B cell (primary cell): ENCODE data around the gene ZNF518B. TPM values are rescaled to one million over a fixed set of nuclear protein-coding genes. Genes with fewer than 3 reads are reported as not detected.
"Not testable (repeated sequence)": the region's sequence is repeated elsewhere in the genome, so short reads cannot be mapped to it uniquely, and the experiment has no call there.

Source experiments
- ATAC-seq: fragments of 200-7000 bp; cut with Tn5 transposase; one replicate; pipeline ENCODE4 v1.10.0; 2021; ENCODE audit warnings: low read depth, mild to moderate bottlenecking, moderate number of reproducible peaks, moderate library complexity
- CTCF ChIA-PET: fragments of 350-600 bp; sonication (Branson Sonifier 250); formaldehyde crosslinking; loops from one replicate; lab custom pipeline; 2021; ENCODE audit warnings: antibody characterized with exemption, inconsistent platforms; lab: Charles Lee
- POLR2A ChIA-PET: fragments of 350-600 bp; sonication (Branson Sonifier 250); formaldehyde crosslinking; loops from one replicate; lab custom pipeline; 2021; ENCODE audit warnings: antibody characterized with exemption; lab: Charles Lee
- DNase-seq: peaks from one replicate; pipeline ENCODE4 v3.0.0; 2013
- H2AFZ ChIP-seq: 2 replicates; pipeline ENCODE4 v1.6.1; 2012; ENCODE audit warnings: mild to moderate bottlenecking, low read depth, low read length; ENCODE audit not compliant: insufficient read depth, poor library complexity, severe bottlenecking
- H3K27ac ChIP-seq, 2 donors: 1 replicate in 1 of 2; 2 replicates in 1 of 2; pipeline ENCODE4 v1.5.1; 2012 to 2013; ENCODE audit warnings: low read length in 2 of 2, mild to moderate bottlenecking in 2 of 2, moderate library complexity in 1 of 2
- H3K27me3 ChIP-seq, 4 experiments: fragments of 200-600 bp in 1 of 4; sonication (generic) in 1 of 4; replicated peaks in 1 of 4; 1 replicate in 2 of 4; 2 replicates in 2 of 4; pipeline versions ENCODE4 v1.6.1 to v1.7.0; 2013 to 2016; ENCODE audit warnings: low read length in 3 of 4, mild to moderate bottlenecking in 2 of 4, mixed read lengths in 1 of 4, moderate library complexity in 1 of 4; ENCODE audit not compliant: insufficient read depth in 4 of 4, control insufficient read depth in 3 of 4; ENCODE audit errors: control extremely low read depth in 1 of 4
- H3K36me3 ChIP-seq, 2 experiments: replicated peaks in 1 of 2; 1 replicate in 1 of 2; 2 replicates in 1 of 2; pipeline versions ENCODE4 v1.6.1 to v1.7.1; 2013; ENCODE audit warnings: low read length in 1 of 2; ENCODE audit not compliant: insufficient read depth in 2 of 2, control insufficient read depth in 1 of 2; ENCODE audit errors: control extremely low read depth in 1 of 2, extremely low read depth in 1 of 2
- H3K4me1 ChIP-seq, 2 donors: fragments of 200-600 bp in 1 of 2; sonication (generic) in 1 of 2; 1 replicate in 1 of 2; 2 replicates in 1 of 2; pipeline versions ENCODE4 v1.5.1 to v1.6.1; 2013 to 2017; ENCODE audit warnings: low read length in 2 of 2; ENCODE audit not compliant: control insufficient read depth in 2 of 2, insufficient read depth in 2 of 2
- H3K4me2 ChIP-seq: replicated peaks from 2 replicates; pipeline ENCODE3; 2012; ENCODE audit warnings: mild to moderate bottlenecking, low read depth, low read length; ENCODE audit not compliant: poor library complexity, severe bottlenecking
- H3K4me3 ChIP-seq, 5 experiments: fragments of 200-600 bp in 1 of 5; sonication (generic) in 1 of 5; 1 replicate in 3 of 5; 2 replicates in 2 of 5; pipeline versions ENCODE4 v1.5.1 to v1.7.0; 2011 to 2016; ENCODE audit warnings: low read length in 4 of 5, mild to moderate bottlenecking in 4 of 5, low read depth in 2 of 5, control low read depth in 1 of 5, moderate library complexity in 1 of 5; ENCODE audit not compliant: insufficient read depth in 1 of 5; ENCODE audit errors: control extremely low read depth in 1 of 5, extremely low read depth in 1 of 5
- H3K79me2 ChIP-seq: fragments of 200-600 bp; sonication (generic); one replicate; pipeline ENCODE4 v1.6.0; 2016; ENCODE audit warnings: low read length; ENCODE audit not compliant: control insufficient read depth, insufficient read depth
- H3K9ac ChIP-seq: fragments of 200-600 bp; sonication (generic); 2 replicates; pipeline ENCODE4 v1.6.1; 2017; ENCODE audit warnings: mild to moderate bottlenecking, low read length, moderate library complexity
- H3K9me3 ChIP-seq, 3 donors: one replicate each; pipeline versions ENCODE4 v1.6.1 to v1.7.1; 2013; ENCODE audit warnings: low read length in 2 of 3; ENCODE audit not compliant: control insufficient read depth in 2 of 3, insufficient read depth in 1 of 3; ENCODE audit errors: control extremely low read depth in 1 of 3
- H4K20me1 ChIP-seq: 2 replicates; pipeline ENCODE4 v1.6.0; 2012; ENCODE audit warnings: mild to moderate bottlenecking, low read length; ENCODE audit not compliant: insufficient read depth, control insufficient read depth, poor library complexity, severe bottlenecking
- H3K27ac Mint-ChIP-seq: one replicate; pipeline ENCODE4 v1.8.0; 2021; ENCODE audit warnings: mixed read lengths
- H3K27me3 Mint-ChIP-seq: one replicate; pipeline ENCODE4 v1.8.0; 2021; ENCODE audit warnings: mixed read lengths
- H3K4me1 Mint-ChIP-seq: one replicate; pipeline ENCODE4 v1.8.0; 2021; ENCODE audit warnings: mixed read lengths
- H3K4me3 Mint-ChIP-seq: one replicate; pipeline ENCODE4 v1.8.0; 2021; ENCODE audit warnings: mixed read lengths
- H3K9me3 Mint-ChIP-seq: one replicate; pipeline ENCODE4 v1.8.0; 2022; ENCODE audit warnings: mixed read lengths; ENCODE audit not compliant: insufficient read depth
- CTCF ChIP-seq: fragments of 200-600 bp; IDR thresholded peaks from one replicate; pipeline ENCODE4 v1.8.0; 2022; ENCODE audit warnings: antibody characterized with exemption, mild to moderate bottlenecking
- EZH2 ChIP-seq: IDR thresholded peaks from 2 replicates; pipeline ENCODE4 v1.6.1; 2012; ENCODE audit warnings: borderline replicate concordance, low read depth, mild to moderate bottlenecking, moderate library complexity, low read length; ENCODE audit not compliant: insufficient read depth, poor library complexity, severe bottlenecking
- WGBS: methylation state at CpG from one replicate; pipeline ENCODE4 v1.1.5; 2013; ENCODE audit warnings: missing lambda C conversion rate; ENCODE audit not compliant: insufficient coverage; 5-methylcytosine and 5-hydroxymethylcytosine counted together
- intact Hi-C: fragments of 100-400 bp; cut with micrococcal nuclease; formaldehyde crosslinking; loops from one replicate; pipeline ENCODE4 v1.10.0; 2022
- polyA plus RNA-seq: library from polyadenylated mRNA; depleted of rRNA; stranded (reverse); fragments of >200 nt; gene quantifications from 2 replicates; pipeline ENCODE4 v1.2.3, GENCODE V29; 2012
- total RNA-seq, 2 donors: library from RNA; stranded (reverse); fragments of 120-200 nt in 1 of 2; gene quantifications; 1 replicate in 1 of 2; 2 replicates in 1 of 2; pipeline versions ENCODE4 v1.2.3 to v1.2.4, GENCODE V29; 2013 to 2022

ZNF518B gene
- total and polyA plus RNA-seq, 2 donors (not counting 1 experiment from before 2014, with no cell fraction given) = 9.1 to 39.8 TPM

DNA sequence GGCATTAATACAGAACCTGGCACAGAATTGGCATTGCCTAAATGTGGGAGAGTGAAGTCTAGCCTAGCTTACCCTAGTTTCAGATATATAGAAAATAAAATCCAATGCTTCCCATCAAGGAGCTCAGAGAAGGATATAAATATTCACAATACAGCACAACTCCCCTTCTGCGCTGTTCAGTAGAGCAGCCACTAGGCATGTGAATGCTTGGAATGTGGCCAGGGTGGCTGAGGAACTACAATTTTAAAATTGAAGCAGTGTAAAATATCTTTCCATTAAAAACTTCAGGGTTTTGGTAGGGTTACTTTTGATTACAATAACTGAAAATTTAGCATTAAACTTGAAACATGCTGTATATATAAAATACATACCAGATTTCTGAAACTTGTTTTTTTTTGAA, 19.5 kb downstream of the ZNF518B start:
- Mint-ChIP-seq H3K9me3 (peaks cover 5% of the 10 kb centered on the region), H3K27ac (no peak overlapping the region), H3K27me3 (no peaks in the 10 kb centered on the region), H3K4me1 (no peaks in the 10 kb centered on the region), H3K4me3 (no peak overlapping the region)
- TF ChIP-seq EZH2 (no peak), CTCF (no peak)
- Histone ChIP-seq H3K79me2 (no peaks in the 10 kb centered on the region), H3K9ac (no peak overlapping the region), H3K9me3 (peaks cover 0 to 6% (median 4%) of the 10 kb centered on the region in 3 donors), H2AFZ (no peak overlapping the region), H3K27me3 (no peaks in the 10 kb centered on the region), H4K20me1 (no peaks in the 10 kb centered on the region), H3K27ac (no peak overlapping the region), H3K36me3 (no peaks in the 10 kb centered on the region), H3K4me2 (no peak overlapping the region), H3K4me3 (no peak overlapping the region), H3K4me1 (no peaks in the 10 kb centered on the region)
- intact Hi-C loops = no loop called here
- ATAC-seq (no peak), DNase-seq (no peak)
- ChIA-PET CTCF (no interaction called here), POLR2A (no interaction called here)
- no CpG with 5 or more reads among the region's 1 CpG for WGBS

- intact Hi-C loops, H3K4me3 ChIP-seq, H2AFZ ChIP-seq, ATAC-seq, H3K4me3 Mint-ChIP-seq, H4K20me1 ChIP-seq, H3K4me1 ChIP-seq, POLR2A ChIA-PET, H3K27me3 ChIP-seq, CTCF ChIA-PET, H3K9me3 Mint-ChIP-seq, H3K36me3 ChIP-seq, H3K27ac ChIP-seq, H3K4me2 ChIP-seq, H3K79me2 ChIP-seq, H3K27me3 Mint-ChIP-seq, DNase-seq, H3K27ac Mint-ChIP-seq, H3K9ac ChIP-seq: not testable (repeated sequence)
- 87% methylated on average over 8 of the region's 8 CpGs for WGBS
- H3K4me1 Mint-ChIP-seq = peaks cover 20% of the 10 kb centered on the region
- H3K9me3 ChIP-seq = peaks cover 0 to 18% (median 0%) of the 10 kb centered on the region in 3 donors
Observed at GRCh38 chr4:10427680-10428079, 29.5 kb downstream of the ZNF518B start.
